Natural killer cell (primary cell): ENCODE results near the gene STUM. TPM values are rescaled to one million over a fixed set of nuclear protein-coding genes. Genes with fewer than 3 reads are reported as not detected.

Experiments used
- ATAC-seq, 3 donors: fragments of 150-1000 bp in 2 of 3; fragments of 200-7000 bp in 1 of 3; cut with Tn5 transposase; 1 replicate in 1 of 3; 2 replicates in 2 of 3; pipeline ENCODE4 v1.10.0; 2021; ENCODE audit warnings: mild to moderate bottlenecking in 2 of 3, moderate library complexity in 2 of 3
- DNase-seq, 2 donors: peaks; one replicate each; pipeline versions ENCODE4 v3.0.0 to v3.0.0-alpha.2; 2013 to 2021; ENCODE audit warnings: mixed read lengths in 1 of 2
- H3K27ac ChIP-seq: one replicate; pipeline ENCODE4 v1.5.1; 2013; ENCODE audit warnings: mild to moderate bottlenecking, low read length
- H3K27me3 ChIP-seq: one replicate; pipeline ENCODE4 v1.6.1; 2013; ENCODE audit warnings: low read length; ENCODE audit not compliant: control insufficient read depth, insufficient read depth
- H3K36me3 ChIP-seq: one replicate; pipeline ENCODE4 v1.6.1; 2013; ENCODE audit warnings: low read length; ENCODE audit not compliant: control insufficient read depth, insufficient read depth
- H3K4me1 ChIP-seq: one replicate; pipeline ENCODE4 v1.6.1; 2013; ENCODE audit warnings: low read length; ENCODE audit not compliant: control insufficient read depth, insufficient read depth
- H3K4me3 ChIP-seq: one replicate; pipeline ENCODE4 v1.5.1; 2013; ENCODE audit warnings: low read length
- H3K9me3 ChIP-seq: one replicate; pipeline ENCODE4 v1.6.1; 2013; ENCODE audit warnings: low read length; ENCODE audit not compliant: control insufficient read depth, insufficient read depth
- H3K27ac Mint-ChIP-seq, 2 donors: one replicate each; pipeline ENCODE4 v1.8.0; 2022; ENCODE audit warnings: mild to moderate bottlenecking in 2 of 2, mixed read lengths in 2 of 2, moderate library complexity in 1 of 2
- H3K27me3 Mint-ChIP-seq, 2 donors: one replicate each; pipeline ENCODE4 v1.8.0; 2022; ENCODE audit warnings: low read depth in 2 of 2, mixed read lengths in 2 of 2
- H3K36me3 Mint-ChIP-seq: one replicate; pipeline ENCODE4 v1.8.0; 2022; ENCODE audit warnings: mixed read lengths
- H3K4me1 Mint-ChIP-seq, 2 donors: one replicate each; pipeline ENCODE4 v1.8.0; 2022; ENCODE audit warnings: mixed read lengths in 2 of 2
- H3K4me3 Mint-ChIP-seq: one replicate; pipeline ENCODE4 v1.8.0; 2022; ENCODE audit warnings: mild to moderate bottlenecking, moderate library complexity, mixed read lengths
- H3K9me3 Mint-ChIP-seq, 2 donors: one replicate each; pipeline ENCODE4 v1.8.0; 2022; ENCODE audit warnings: mixed read lengths in 2 of 2
- CTCF ChIP-seq: fragments of 200-600 bp; IDR thresholded peaks from one replicate; pipeline ENCODE4 v1.8.0; 2022; ENCODE audit warnings: antibody characterized with exemption
- WGBS: methylation state at CpG from one replicate; pipeline ENCODE4 v1.1.7; 2013; ENCODE audit warnings: missing lambda C conversion rate; ENCODE audit not compliant: insufficient coverage; 5-methylcytosine and 5-hydroxymethylcytosine counted together
- intact Hi-C: fragments of 100-400 bp; cut with micrococcal nuclease; formaldehyde crosslinking; loops from one replicate; pipeline ENCODE4 v1.14.2; 2022
- total RNA-seq, 4 donors: library from RNA; stranded (reverse); fragments of 120-200 nt in 1 of 4; gene quantifications; one replicate each; pipeline versions ENCODE4 v1.2.3 to v1.2.4, GENCODE V29; 2013 to 2022

The STUM gene
- total RNA-seq, 3 donors from 2014 or later (not counting 1 experiment from before 2014, with no cell fraction given) = not detected

GRCh38 chr1:226627050-226627755 is 78.6 kb downstream of the STUM start:
- peaks cover 11% of the 10 kb centered on the region for H3K4me1 ChIP-seq
- Mint-ChIP-seq H3K4me1 (peaks cover 19% of the 10 kb centered on the region in 2 donors), H3K27me3 (peaks cover 0 to 3% of the 10 kb centered on the region in 2 donors), H3K27ac (peak overlapping the region in 1 of 2 donors; percentile 38), H3K9me3 (no peaks in the 10 kb centered on the region), H3K36me3 (no peaks in the 10 kb centered on the region), H3K4me3 (no peak overlapping the region)
- 79% methylated on average over 6 of the region's 6 CpGs for WGBS
- DNase-seq (no peak), ATAC-seq (no peak)
- H3K36me3 ChIP-seq = peaks cover 10% of the 10 kb centered on the region
- H3K9me3 ChIP-seq = no peaks in the 10 kb centered on the region
- no peak for TF ChIP-seq CTCF
- no peak overlapping the region for H3K27ac ChIP-seq
- no peaks in the 10 kb centered on the region for H3K27me3 ChIP-seq
- intact Hi-C loops = loop anchor here (2.0 kb wide), 1 partner anchor 60 kb away; no protein-coding TSS in a partner anchor
- no peak overlapping the region for H3K4me3 ChIP-seq

GRCh38 chr1:226627924-226628611 is 79.5 kb downstream of the STUM start:
- Histone ChIP-seq H3K4me3 (no peak overlapping the region), H3K36me3 (peaks cover 13% of the 10 kb centered on the region), H3K9me3 (no peaks in the 10 kb centered on the region), H3K4me1 (peaks cover 17% of the 10 kb centered on the region), H3K27me3 (no peaks in the 10 kb centered on the region), H3K27ac (no peak overlapping the region)
- Mint-ChIP-seq H3K9me3 (no peaks in the 10 kb centered on the region), H3K4me1 (peaks cover 19 to 21% of the 10 kb centered on the region in 2 donors), H3K27ac (no peak overlapping the region), H3K27me3 (peaks cover 0 to 3% of the 10 kb centered on the region in 2 donors), H3K36me3 (no peaks in the 10 kb centered on the region), H3K4me3 (no peak overlapping the region)
- ATAC-seq = no peak
- WGBS = 73% methylated on average over 11 of the region's 11 CpGs
- no peak for TF ChIP-seq CTCF
- intact Hi-C loops = loop anchor here (2.0 kb wide), 1 partner anchor 59 kb away; no protein-coding TSS in a partner anchor
- DNase-seq = peak in 1 of 2 donors; percentile 43

GRCh38 chr1:226628612-226629155 is 80.1 kb downstream of the STUM start:
- H3K4me1 Mint-ChIP-seq = peaks cover 19 to 21% of the 10 kb centered on the region in 2 donors
- peak overlapping the region in 1 of 2 donors; percentile 7 for H3K27ac Mint-ChIP-seq

More at GRCh38 chr1:226628612-226629155, 80.1 kb downstream of the STUM start:
- Histone ChIP-seq H3K36me3 (peaks cover 18% of the 10 kb centered on the region), H3K4me3 (no peak overlapping the region), H3K27me3 (no peaks in the 10 kb centered on the region), H3K27ac (no peak overlapping the region), H3K9me3 (no peaks in the 10 kb centered on the region), H3K4me1 (peaks cover 23% of the 10 kb centered on the region)
- ATAC-seq (no peak), DNase-seq (no peak)
- TF ChIP-seq CTCF = no peak
- WGBS = 96% methylated on average over 10 of the region's 10 CpGs
- H3K36me3 Mint-ChIP-seq = no peaks in the 10 kb centered on the region
- intact Hi-C loops = no loop called here
- H3K4me3 Mint-ChIP-seq = no peak overlapping the region
- peaks cover 0 to 3% of the 10 kb centered on the region in 2 donors for H3K27me3 Mint-ChIP-seq
- no peaks in the 10 kb centered on the region for H3K9me3 Mint-ChIP-seq
